Gastroesophageal sphincter (tissue), 4 donors: ENCODE results near the gene SEMA7A. TPM values are rescaled to one million over a fixed set of nuclear protein-coding genes. Genes with fewer than 3 reads are reported as not detected.

Source experiments
- ATAC-seq: fragments of 150-250 bp; one replicate; pipeline ENCODE4 v1.9.1; 2016; ENCODE audit warnings: mild to moderate bottlenecking, moderate library complexity
- H3K27ac ChIP-seq, 4 donors: fragments of 200-600 bp; sonication (generic) in 3 of 4; 1 replicate in 3 of 4; 2 replicates in 1 of 4; pipeline ENCODE4 v1.5.1; 2016 to 2019
- H3K27me3 ChIP-seq: fragments of 200-600 bp; sonication (generic); one replicate; pipeline ENCODE4 v1.5.1; 2019
- H3K36me3 ChIP-seq, 2 donors: fragments of 200-600 bp; sonication (generic); one replicate each; pipeline ENCODE4 v1.5.1; 2019; ENCODE audit warnings: control low read depth in 1 of 2
- H3K4me1 ChIP-seq, 3 donors: fragments of 200-600 bp; sonication (generic); 1 replicate in 2 of 3; 2 replicates in 1 of 3; pipeline ENCODE4 v1.5.1; 2016 to 2019; ENCODE audit warnings: control low read depth in 2 of 3
- H3K4me3 ChIP-seq, 2 donors: fragments of 200-600 bp; sonication (generic); one replicate each; pipeline ENCODE4 v1.5.1; 2019; ENCODE audit warnings: mild to moderate bottlenecking in 1 of 2, moderate library complexity in 1 of 2
- H3K9me3 ChIP-seq, 3 donors: fragments of 200-600 bp; sonication (generic); one replicate each; pipeline ENCODE4 v1.5.1; 2017 to 2019; ENCODE audit warnings: control low read depth in 2 of 3
- EP300 ChIP-seq: sonication (generic); formaldehyde crosslinking; IDR thresholded peaks from one replicate; pipeline ENCODE4 v1.6.1; 2017; ENCODE audit warnings: antibody characterized with exemption, mild to moderate bottlenecking
- POLR2A ChIP-seq, 2 donors: fragments of 450-650 bp; IDR thresholded peaks; one replicate each; pipeline ENCODE4 v1.6.1; 2017; ENCODE audit warnings: antibody characterized with exemption in 2 of 2, mild to moderate bottlenecking in 2 of 2, moderate library complexity in 1 of 2
- POLR2AphosphoS5 ChIP-seq: sonication (generic); formaldehyde crosslinking; IDR thresholded peaks from one replicate; pipeline ENCODE4 v1.6.1; 2017; ENCODE audit warnings: antibody characterized with exemption
- WGBS, 2 donors: methylation state at CpG; one replicate each; pipeline ENCODE4 v1.1.5; 2018; ENCODE audit warnings: low coverage in 1 of 2; 5-methylcytosine and 5-hydroxymethylcytosine counted together
- total RNA-seq, 4 donors: library from RNA; depleted of rRNA; stranded (reverse); fragments of >200 nt; gene quantifications; one replicate each; pipeline ENCODE4 v1.1.0, GENCODE V29; 2016
- TF ChIP-seq, protein P1 (sequence below), 4 experiments: fragments of 200-600 bp in 2 of 4; fragments of 450-650 bp in 2 of 4; sonication (generic) in 1 of 4; IDR thresholded peaks; one replicate each; pipeline ENCODE4 v1.5.1; 2017 to 2019; ENCODE audit warnings: antibody characterized with exemption in 4 of 4, mild to moderate bottlenecking in 2 of 4, moderate library complexity in 2 of 4

SEMA7A gene
- total RNA-seq, 4 donors from 2014 or later = 0.93 to 2.7 (median 1.8) TPM

DNA sequence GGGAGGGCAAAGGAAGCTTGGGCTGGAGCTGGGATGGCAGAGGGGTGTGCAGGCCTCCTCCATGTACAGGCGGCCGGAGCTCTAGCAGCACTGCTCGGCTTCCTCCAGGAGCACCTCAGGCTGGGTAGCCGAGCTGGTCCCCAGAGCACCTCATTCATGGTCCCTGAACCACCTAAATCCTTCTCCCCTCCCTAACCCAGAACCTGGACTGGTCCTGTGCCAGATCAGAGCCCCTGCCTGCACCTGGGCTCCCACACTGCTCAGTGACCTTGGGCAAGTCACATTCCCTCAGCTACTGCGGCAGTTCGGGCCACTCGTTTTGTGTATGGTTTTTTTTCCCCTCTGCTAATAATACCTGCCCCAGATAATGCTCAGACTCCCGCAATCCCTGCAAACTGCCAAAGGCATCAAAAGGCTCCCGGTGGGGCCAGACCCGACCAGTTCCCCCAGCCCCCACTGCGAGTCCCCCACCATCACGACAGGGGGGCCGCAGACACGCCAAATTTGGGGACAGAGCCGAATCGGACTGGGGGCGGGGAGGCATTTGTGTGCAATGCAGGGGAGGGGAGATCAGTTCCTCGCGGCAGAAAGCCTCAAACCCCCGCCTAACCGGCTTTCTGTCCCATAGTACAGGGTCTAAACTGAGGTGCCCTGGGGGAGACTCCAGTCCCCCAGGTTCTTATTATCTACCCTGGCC, 1.3 kb downstream of the SEMA7A start:
- Histone ChIP-seq H3K27me3 (peaks cover 61% of the 10 kb centered on the region), H3K4me1 (peaks cover 0 to 37% (median 15%) of the 10 kb centered on the region in 3 donors), H3K27ac (peak overlapping the region in 1 of 4 donors; percentile 72), H3K4me3 (peak overlapping the region in 1 of 2 donors; percentile 62), H3K9me3 (no peaks in the 10 kb centered on the region), H3K36me3 (no peaks in the 10 kb centered on the region)
- TF ChIP-seq, protein P1, sequence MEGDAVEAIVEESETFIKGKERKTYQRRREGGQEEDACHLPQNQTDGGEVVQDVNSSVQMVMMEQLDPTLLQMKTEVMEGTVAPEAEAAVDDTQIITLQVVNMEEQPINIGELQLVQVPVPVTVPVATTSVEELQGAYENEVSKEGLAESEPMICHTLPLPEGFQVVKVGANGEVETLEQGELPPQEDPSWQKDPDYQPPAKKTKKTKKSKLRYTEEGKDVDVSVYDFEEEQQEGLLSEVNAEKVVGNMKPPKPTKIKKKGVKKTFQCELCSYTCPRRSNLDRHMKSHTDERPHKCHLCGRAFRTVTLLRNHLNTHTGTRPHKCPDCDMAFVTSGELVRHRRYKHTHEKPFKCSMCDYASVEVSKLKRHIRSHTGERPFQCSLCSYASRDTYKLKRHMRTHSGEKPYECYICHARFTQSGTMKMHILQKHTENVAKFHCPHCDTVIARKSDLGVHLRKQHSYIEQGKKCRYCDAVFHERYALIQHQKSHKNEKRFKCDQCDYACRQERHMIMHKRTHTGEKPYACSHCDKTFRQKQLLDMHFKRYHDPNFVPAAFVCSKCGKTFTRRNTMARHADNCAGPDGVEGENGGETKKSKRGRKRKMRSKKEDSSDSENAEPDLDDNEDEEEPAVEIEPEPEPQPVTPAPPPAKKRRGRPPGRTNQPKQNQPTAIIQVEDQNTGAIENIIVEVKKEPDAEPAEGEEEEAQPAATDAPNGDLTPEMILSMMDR (IDR thresholded peaks at IDR 0.05) = no peak
- TF ChIP-seq EP300 (no peak), POLR2AphosphoS5 (no peak), POLR2A (IDR thresholded peaks at IDR 0.05) (no peak)
- no peak for ATAC-seq
- 32 to 88% methylated on average over 4 to 7 of the region's 21 CpGs for WGBS, 2 donors

DNA sequence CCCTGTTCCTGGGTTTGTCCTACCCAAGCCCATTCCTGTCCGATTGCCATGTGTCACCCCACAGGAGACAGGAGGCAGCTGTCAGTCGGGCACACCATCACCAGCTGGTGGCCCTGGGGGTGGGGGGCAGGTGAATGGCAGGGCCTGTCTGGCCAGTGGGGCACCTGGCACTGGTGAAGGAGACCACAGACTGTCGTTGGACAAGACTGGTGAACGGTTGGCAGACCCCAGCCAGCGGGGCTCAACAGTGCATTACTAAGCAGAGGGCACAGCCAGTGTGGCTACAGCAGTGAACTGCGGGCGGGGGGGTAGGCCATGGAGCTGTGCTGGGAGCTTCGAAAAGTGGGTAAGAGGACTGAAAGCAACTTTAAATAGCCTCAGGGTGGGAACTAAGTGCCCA, 2.1 kb downstream of the SEMA7A start:
- no peaks in the 10 kb centered on the region for H3K36me3 ChIP-seq
- no peak overlapping the region for H3K27ac ChIP-seq
- TF ChIP-seq, protein P1 (IDR thresholded peaks at IDR 0.05) = no peak
- H3K27me3 ChIP-seq = peaks cover 62% of the 10 kb centered on the region
- no peaks in the 10 kb centered on the region for H3K9me3 ChIP-seq
- no peak for ATAC-seq
- H3K4me1 ChIP-seq = peaks cover 0 to 37% (median 15%) of the 10 kb centered on the region in 3 donors
- peak overlapping the region in 1 of 2 donors; percentile 62 for H3K4me3 ChIP-seq
- WGBS, 2 donors = 95% methylated on average over 3 of the region's 8 CpGs; no CpG with 5 or more reads in 1 of the 2 donors

DNA sequence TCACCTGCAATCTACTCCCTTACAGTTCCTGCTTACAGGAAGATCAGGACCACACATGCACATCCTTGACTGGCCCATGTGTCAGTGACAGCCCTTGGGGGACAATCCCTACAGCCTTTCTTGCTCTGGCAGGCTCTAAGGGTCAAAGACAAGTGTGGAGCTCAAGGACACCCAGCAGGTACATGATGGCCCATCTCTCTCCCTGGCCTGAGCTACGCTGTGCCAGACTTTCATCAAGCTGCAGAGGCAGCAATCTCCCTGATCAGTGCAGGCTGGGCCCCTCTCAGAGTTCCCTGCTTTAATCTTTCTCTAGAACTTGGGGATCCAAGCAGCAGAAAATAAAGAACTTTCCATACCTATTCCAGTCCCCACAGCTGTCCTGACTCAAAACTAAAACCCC, 2.6 kb downstream of the SEMA7A start:
- no CpG with 5 or more reads among the region's 1 CpG for WGBS, 2 donors
- Histone ChIP-seq H3K36me3 (no peaks in the 10 kb centered on the region), H3K27ac (no peak overlapping the region), H3K4me1 (peaks cover 0 to 37% (median 15%) of the 10 kb centered on the region in 3 donors), H3K4me3 (no peak overlapping the region), H3K27me3 (peaks cover 62% of the 10 kb centered on the region), H3K9me3 (no peaks in the 10 kb centered on the region)
- TF ChIP-seq POLR2A (IDR thresholded peaks at IDR 0.05) (no peak), POLR2AphosphoS5 (no peak), EP300 (no peak)
- TF ChIP-seq, protein P1 (IDR thresholded peaks at IDR 0.05) = no peak
- ATAC-seq = no peak

DNA sequence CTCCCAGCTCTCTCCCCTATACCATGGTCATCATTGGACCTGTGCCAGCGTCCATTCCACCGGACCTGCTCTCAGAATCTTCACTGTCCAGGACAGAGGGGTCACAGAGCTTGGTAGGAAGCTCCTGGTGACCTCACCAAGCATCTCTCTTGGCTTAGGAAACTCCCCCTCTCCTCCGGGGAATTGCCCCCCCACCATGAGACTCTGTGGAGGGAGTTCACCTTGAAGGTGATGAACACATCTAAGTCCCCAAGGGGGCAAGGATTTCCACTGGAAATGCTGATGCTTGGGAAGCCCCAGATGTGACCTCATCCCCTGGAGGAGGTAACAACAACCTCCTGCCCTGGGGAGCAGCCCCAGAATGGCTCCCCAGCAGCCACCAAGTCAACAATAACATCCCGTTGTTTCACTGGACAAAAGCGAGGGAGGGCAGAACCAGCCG, 3.2 kb downstream of the SEMA7A start:
- H3K27ac ChIP-seq = no peak overlapping the region
- H3K9me3 ChIP-seq = no peaks in the 10 kb centered on the region
- H3K4me1 ChIP-seq = peaks cover 0 to 37% (median 15%) of the 10 kb centered on the region in 3 donors
- WGBS, 2 donors = 50 to 100% methylated on average over 1 to 2 of the region's 6 CpGs
- H3K27me3 ChIP-seq = peaks cover 62% of the 10 kb centered on the region
- no peak overlapping the region for H3K4me3 ChIP-seq
- no peaks in the 10 kb centered on the region for H3K36me3 ChIP-seq
- ATAC-seq = no peak
- TF ChIP-seq POLR2A (IDR thresholded peaks at IDR 0.05) (no peak), EP300 (no peak), POLR2AphosphoS5 (no peak)
- TF ChIP-seq, protein P1 (IDR thresholded peaks at IDR 0.05) = no peak

GRCh38 chr15:74429781-74430400, 3.9 kb downstream of the SEMA7A start:
- TF ChIP-seq POLR2AphosphoS5 = no peak
- TF ChIP-seq POLR2A (IDR thresholded peaks at IDR 0.05) = no peak
- TF ChIP-seq, protein P1 (IDR thresholded peaks at IDR 0.05) = no peak
- no peak for TF ChIP-seq EP300
- H3K27me3 ChIP-seq = peaks cover 62% of the 10 kb centered on the region
- WGBS, 2 donors = 91 to 95% methylated on average over 4 to 6 of the region's 6 CpGs

More at GRCh38 chr15:74429781-74430400, 3.9 kb downstream of the SEMA7A start:
- Histone ChIP-seq H3K4me3 (no peak overlapping the region), H3K4me1 (peaks cover 0 to 37% (median 15%) of the 10 kb centered on the region in 3 donors), H3K36me3 (no peaks in the 10 kb centered on the region), H3K27ac (peak overlapping the region in 1 of 4 donors; percentile 15), H3K9me3 (no peaks in the 10 kb centered on the region)
- ATAC-seq = no peak
